ENCODE data around the gene STK35. TPM values are rescaled to one million over a fixed set of nuclear protein-coding genes. Genes with fewer than 3 reads are reported as not detected.

The STK35 gene
- total and polyA plus RNA-seq, 2 experiments from 2014 or later = 14.2 to 59.7 TPM

DNA sequence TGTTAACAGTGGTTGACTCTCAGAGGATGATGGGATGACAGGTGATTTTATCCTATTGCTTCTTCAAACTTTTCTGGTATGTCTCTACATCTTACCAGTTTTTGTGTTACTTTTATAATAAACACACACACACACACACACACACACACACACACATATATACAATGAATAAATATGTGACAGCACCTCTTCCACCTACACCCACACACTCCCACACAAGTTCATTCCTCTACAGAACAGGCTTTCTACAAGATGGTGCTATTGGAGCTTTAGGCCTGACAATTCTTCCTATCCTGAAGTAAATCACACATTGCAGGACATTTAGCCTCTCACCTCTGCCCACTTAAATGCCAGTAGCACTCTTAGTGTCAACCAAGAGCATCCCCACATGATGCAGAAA lies 46.7 kb upstream of the STK35 start:
- no peak overlapping the region for H3K27ac ChIP-seq (ENCODE audit: low read depth)
- H3K79me2 ChIP-seq (replicated peaks; ENCODE audit: insufficient read depth) = no peaks in the 10 kb centered on the region
- Mint-ChIP-seq H3K27me3 (ENCODE audit: insufficient read depth, low read depth, poor library complexity) (peaks cover 3% of the 10 kb centered on the region), H3K9me3 (peaks cover 8% of the 10 kb centered on the region; the same call in 2 of the 3 replicates), H3K27ac (no peak overlapping the region), H3K36me3 (ENCODE audit: low read depth) (no peaks in the 10 kb centered on the region), H3K4me1 (no peaks in the 10 kb centered on the region), H3K4me3 (no peak overlapping the region)
- H3F3A ChIP-seq (replicated peaks; ENCODE audit: low read depth) = no peaks in the 10 kb centered on the region
- no peak for TF ChIP-seq ZNF462 (CRISPR knock-in tag; IDR thresholded peaks at IDR 0.05)
- TF ChIP-seq, protein P1, sequence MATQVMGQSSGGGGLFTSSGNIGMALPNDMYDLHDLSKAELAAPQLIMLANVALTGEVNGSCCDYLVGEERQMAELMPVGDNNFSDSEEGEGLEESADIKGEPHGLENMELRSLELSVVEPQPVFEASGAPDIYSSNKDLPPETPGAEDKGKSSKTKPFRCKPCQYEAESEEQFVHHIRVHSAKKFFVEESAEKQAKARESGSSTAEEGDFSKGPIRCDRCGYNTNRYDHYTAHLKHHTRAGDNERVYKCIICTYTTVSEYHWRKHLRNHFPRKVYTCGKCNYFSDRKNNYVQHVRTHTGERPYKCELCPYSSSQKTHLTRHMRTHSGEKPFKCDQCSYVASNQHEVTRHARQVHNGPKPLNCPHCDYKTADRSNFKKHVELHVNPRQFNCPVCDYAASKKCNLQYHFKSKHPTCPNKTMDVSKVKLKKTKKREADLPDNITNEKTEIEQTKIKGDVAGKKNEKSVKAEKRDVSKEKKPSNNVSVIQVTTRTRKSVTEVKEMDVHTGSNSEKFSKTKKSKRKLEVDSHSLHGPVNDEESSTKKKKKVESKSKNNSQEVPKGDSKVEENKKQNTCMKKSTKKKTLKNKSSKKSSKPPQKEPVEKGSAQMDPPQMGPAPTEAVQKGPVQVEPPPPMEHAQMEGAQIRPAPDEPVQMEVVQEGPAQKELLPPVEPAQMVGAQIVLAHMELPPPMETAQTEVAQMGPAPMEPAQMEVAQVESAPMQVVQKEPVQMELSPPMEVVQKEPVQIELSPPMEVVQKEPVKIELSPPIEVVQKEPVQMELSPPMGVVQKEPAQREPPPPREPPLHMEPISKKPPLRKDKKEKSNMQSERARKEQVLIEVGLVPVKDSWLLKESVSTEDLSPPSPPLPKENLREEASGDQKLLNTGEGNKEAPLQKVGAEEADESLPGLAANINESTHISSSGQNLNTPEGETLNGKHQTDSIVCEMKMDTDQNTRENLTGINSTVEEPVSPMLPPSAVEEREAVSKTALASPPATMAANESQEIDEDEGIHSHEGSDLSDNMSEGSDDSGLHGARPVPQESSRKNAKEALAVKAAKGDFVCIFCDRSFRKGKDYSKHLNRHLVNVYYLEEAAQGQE (IDR thresholded peaks at IDR 0.05; ENCODE audit: unreplicated experiment) = no peak
- TF ChIP-seq, protein P2, sequence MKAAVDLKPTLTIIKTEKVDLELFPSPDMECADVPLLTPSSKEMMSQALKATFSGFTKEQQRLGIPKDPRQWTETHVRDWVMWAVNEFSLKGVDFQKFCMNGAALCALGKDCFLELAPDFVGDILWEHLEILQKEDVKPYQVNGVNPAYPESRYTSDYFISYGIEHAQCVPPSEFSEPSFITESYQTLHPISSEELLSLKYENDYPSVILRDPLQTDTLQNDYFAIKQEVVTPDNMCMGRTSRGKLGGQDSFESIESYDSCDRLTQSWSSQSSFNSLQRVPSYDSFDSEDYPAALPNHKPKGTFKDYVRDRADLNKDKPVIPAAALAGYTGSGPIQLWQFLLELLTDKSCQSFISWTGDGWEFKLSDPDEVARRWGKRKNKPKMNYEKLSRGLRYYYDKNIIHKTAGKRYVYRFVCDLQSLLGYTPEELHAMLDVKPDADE (IDR thresholded peaks at IDR 0.05) = no peak
- no peak for TF ChIP-seq CREB1 (CRISPR knock-in tag; IDR thresholded peaks at IDR 0.05; ENCODE audit: low read depth)
- TF ChIP-seq ZNF114 (CRISPR knock-in tag; IDR thresholded peaks at IDR 0.05) = no peak
- TF ChIP-seq STAT1 (IDR thresholded peaks at IDR 0.05; ENCODE audit: unreplicated experiment) = no peak
- TF ChIP-seq EZH2 (IDR thresholded peaks at IDR 0.05; ENCODE audit: low read depth, unreplicated experiment) = no peak
- TF ChIP-seq POLR2AphosphoS5 (IDR thresholded peaks at IDR 0.05; ENCODE audit: low read depth) = no peak
- no peak for TF ChIP-seq ZNF331 (CRISPR knock-in tag; IDR thresholded peaks at IDR 0.05; ENCODE audit: low read depth)
- TF ChIP-seq, protein P3, sequence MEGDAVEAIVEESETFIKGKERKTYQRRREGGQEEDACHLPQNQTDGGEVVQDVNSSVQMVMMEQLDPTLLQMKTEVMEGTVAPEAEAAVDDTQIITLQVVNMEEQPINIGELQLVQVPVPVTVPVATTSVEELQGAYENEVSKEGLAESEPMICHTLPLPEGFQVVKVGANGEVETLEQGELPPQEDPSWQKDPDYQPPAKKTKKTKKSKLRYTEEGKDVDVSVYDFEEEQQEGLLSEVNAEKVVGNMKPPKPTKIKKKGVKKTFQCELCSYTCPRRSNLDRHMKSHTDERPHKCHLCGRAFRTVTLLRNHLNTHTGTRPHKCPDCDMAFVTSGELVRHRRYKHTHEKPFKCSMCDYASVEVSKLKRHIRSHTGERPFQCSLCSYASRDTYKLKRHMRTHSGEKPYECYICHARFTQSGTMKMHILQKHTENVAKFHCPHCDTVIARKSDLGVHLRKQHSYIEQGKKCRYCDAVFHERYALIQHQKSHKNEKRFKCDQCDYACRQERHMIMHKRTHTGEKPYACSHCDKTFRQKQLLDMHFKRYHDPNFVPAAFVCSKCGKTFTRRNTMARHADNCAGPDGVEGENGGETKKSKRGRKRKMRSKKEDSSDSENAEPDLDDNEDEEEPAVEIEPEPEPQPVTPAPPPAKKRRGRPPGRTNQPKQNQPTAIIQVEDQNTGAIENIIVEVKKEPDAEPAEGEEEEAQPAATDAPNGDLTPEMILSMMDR (conservative IDR thresholded peaks at IDR 0.05; ENCODE audit: low read depth in 2 of 2) = no peak
- no peak for TF ChIP-seq NANOG (IDR thresholded peaks at IDR 0.05; ENCODE audit: borderline replicate concordance)
- TF ChIP-seq JUNB (IDR thresholded peaks at IDR 0.05; ENCODE audit: unreplicated experiment) = no peak
- no peak for TF ChIP-seq EZH2phosphoT487 (IDR thresholded peaks at IDR 0.05; ENCODE audit: unreplicated experiment)
- no peak overlapping the region for H2AFZ ChIP-seq
- no peak overlapping the region for H3K4me3 ChIP-seq
- no peaks in the 10 kb centered on the region for H3K27me3 ChIP-seq (ENCODE audit: insufficient read depth)
- no peaks in the 10 kb centered on the region for H3K36me3 ChIP-seq (ENCODE audit: insufficient read depth)
- ATAC-seq (no peak), DNase-seq (ENCODE audit: low spot score) (no peak)
- H3K9me2 ChIP-seq (ENCODE audit: insufficient read depth) = no peaks in the 10 kb centered on the region
- no peaks in the 10 kb centered on the region for H3K4me1 ChIP-seq (ENCODE audit: insufficient read depth)
- H3K4me2 ChIP-seq = no peak overlapping the region
- H4K20me1 ChIP-seq (replicated peaks; ENCODE audit: insufficient read depth) = no peaks in the 10 kb centered on the region
